Motor neuron (in vitro differentiated cells): ENCODE results near the gene HOXB4. TPM values are rescaled to one million over a fixed set of nuclear protein-coding genes. Genes with fewer than 3 reads are reported as not detected.

Experiments used
- ATAC-seq, 8 experiments: fragments of 200-7000 bp; cut with Tn5 transposase; replicated peaks in 6 of 8; 2 replicates each; pipeline ENCODE4 v1.8.0; 2021; ENCODE audit warnings: mild to moderate bottlenecking in 8 of 8, moderate library complexity in 8 of 8
- H3K27ac ChIP-seq, 2 donors: fragments of 250-450 bp; sonication (Bioruptor Pico); 2 replicates each; pipeline ENCODE4 v1.9.0; 2021; ENCODE audit warnings: antibody characterized with exemption in 2 of 2, mild to moderate bottlenecking in 2 of 2, moderate library complexity in 1 of 2
- H3K4me1 ChIP-seq, 2 donors: fragments of 250-450 bp; sonication (Bioruptor Pico); replicated peaks in 1 of 2; 2 replicates each; pipeline ENCODE4 v1.6.1; 2021; ENCODE audit warnings: antibody characterized with exemption in 2 of 2, mild to moderate bottlenecking in 2 of 2, moderate library complexity in 1 of 2
- H3K4me3 ChIP-seq, 5 donors: fragments of 250-450 bp; sonication (Bioruptor Pico); 2 replicates each; pipeline ENCODE4 v1.9.0; 2021; ENCODE audit warnings: antibody characterized with exemption in 5 of 5, mild to moderate bottlenecking in 5 of 5, moderate library complexity in 4 of 5
- WGBS, 10 experiments: fragments of 450-650 bp; shearing (Covaris generic); methylation state at CpG; one replicate each; pipeline ENCODE4 v1.0.0; 2022; 5-methylcytosine and 5-hydroxymethylcytosine counted together
- in situ Hi-C, 9 experiments: fragments of 400-800 bp; cut with MboI; loops; one replicate each; pipeline ENCODE4 v1.15.0; 2021; ENCODE audit warnings: low sequenced_read_pairs in 9 of 9, low pct_unique_long_range_greater_than_20kb in 2 of 9; ENCODE audit not compliant: unreplicated experiment in 9 of 9
- total RNA-seq, 8 experiments: library from RNA; unstranded; fragments of 300-600 nt; gene quantifications; 2 replicates each; pipeline versions ENCODE4 v1.2.3 to v1.2.4, GENCODE V29; 2022

HOXB4 gene
- total RNA-seq, 8 experiments from 2014 or later, result 8.8 to 32.0 (median 14.1) TPM

- H3K4me1 ChIP-seq, result peaks cover 49 to 60% of the 10 kb centered on the region in 2 donors
- in situ Hi-C loops, result no loop called here
- 43 to 100% (median 50%) methylated on average over 1 of the region's 1 CpG; no CpG with 5 or more reads in 7 of the 10 experiments for WGBS, 10 experiments
- ATAC-seq, result no peak
- peak overlapping the region; percentile 96 to 99 for H3K27ac ChIP-seq
- peak overlapping the region; percentile 56 to 93 (median 80) for H3K4me3 ChIP-seq
These were observed 32.6 kb downstream of the HOXB4 start for GRCh38 chr17:48545539-48545938.

GRCh38 chr17:48545022-48545375 lies 33.2 kb downstream of the HOXB4 start, which contains the start of gene HOXB2:
HOXB2 (minus strand) TSS chr17:48545109; CDS start chr17:48544911, 198 bp downstream.
- peak in 7 of 8 experiments; percentile 2 to 44 (median 26) for ATAC-seq
- WGBS, 10 experiments, result 0 to 53% (median 2%) methylated on average over 1 to 7 of the region's 12 CpGs; no CpG with 5 or more reads in 1 of the 10 experiments
- H3K4me1 ChIP-seq, result peaks cover 49 to 60% of the 10 kb centered on the region in 2 donors
- peak within 1 kb of the TSS; percentile 96 to 99 for H3K27ac ChIP-seq
- in situ Hi-C loops, result no loop called here
- H3K4me3 ChIP-seq, result peak within 1 kb of the TSS; percentile 56 to 93 (median 80)

GRCh38 chr17:48544349-48545021 lies 33.7 kb downstream of the HOXB4 start:
- 0% methylated on average over 1 to 5 of the region's 38 CpGs; no CpG with 5 or more reads in 8 of the 10 experiments for WGBS, 10 experiments
- ATAC-seq, result peak; percentile 8 to 28 (median 16)
- Histone ChIP-seq H3K4me1 (peaks cover 46 to 60% of the 10 kb centered on the region in 2 donors), H3K4me3 (peak overlapping the region; percentile 56 to 93 (median 80)), H3K27ac (peak overlapping the region; percentile 96 to 99)
- in situ Hi-C loops, result no loop called here

- Histone ChIP-seq H3K27ac (peak overlapping the region; percentile 96 to 99), H3K4me3 (peak overlapping the region; percentile 56 to 93 (median 80)), H3K4me1 (peaks cover 45 to 60% of the 10 kb centered on the region in 2 donors)
- in situ Hi-C loops, result no loop called here
- ATAC-seq, result peak in 5 of 8 experiments; percentile 0 to 8 (median 5)
- WGBS, 10 experiments, result 0% methylated on average over 1 to 9 of the region's 20 CpGs; no CpG with 5 or more reads in 5 of the 10 experiments
These were observed 34.2 kb downstream of the HOXB4 start for GRCh38 chr17:48543854-48544348.

GRCh38 chr17:48543107-48543853 lies 34.9 kb downstream of the HOXB4 start:
- ATAC-seq, result peak in 7 of 8 experiments; percentile 8 to 26 (median 20)
- Histone ChIP-seq H3K27ac (peak overlapping the region; percentile 96 to 99), H3K4me3 (peak overlapping the region; percentile 56 to 93 (median 80)), H3K4me1 (peaks cover 40 to 60% of the 10 kb centered on the region in 2 donors)
- in situ Hi-C loops, result no loop called here
- 0% methylated on average over 1 to 21 of the region's 72 CpGs; no CpG with 5 or more reads in 2 of the 10 experiments for WGBS, 10 experiments

GRCh38 chr17:48542698-48543106 lies 35.4 kb downstream of the HOXB4 start:
- H3K4me3 ChIP-seq, result peak overlapping the region; percentile 56 to 93 (median 80)
- ATAC-seq, result no peak
- WGBS, 10 experiments, result 0 to 4% (median 0%) methylated on average over 3 to 12 of the region's 12 CpGs
- peak overlapping the region; percentile 96 to 99 for H3K27ac ChIP-seq
- in situ Hi-C loops, result no loop called here
- H3K4me1 ChIP-seq, result peaks cover 39 to 56% of the 10 kb centered on the region in 2 donors

GRCh38 chr17:48542114-48542656 lies 36.0 kb downstream of the HOXB4 start:
- 0 to 5% (median 0%) methylated on average over 3 to 16 of the region's 27 CpGs; no CpG with 5 or more reads in 1 of the 10 experiments for WGBS, 10 experiments
- H3K4me3 ChIP-seq, result peak overlapping the region; percentile 56 to 93 (median 80)
- peak overlapping the region; percentile 96 to 99 for H3K27ac ChIP-seq
- peaks cover 34 to 50% of the 10 kb centered on the region in 2 donors for H3K4me1 ChIP-seq
- peak in 7 of 8 experiments; percentile 0 to 12 (median 4) for ATAC-seq
- in situ Hi-C loops, result no loop called here

GRCh38 chr17:48541577-48542113 lies 36.5 kb downstream of the HOXB4 start:
- H3K4me3 ChIP-seq, result peak overlapping the region; percentile 56 to 93 (median 80)
- in situ Hi-C loops, result no loop called here
- H3K4me1 ChIP-seq, result peaks cover 28 to 45% of the 10 kb centered on the region in 2 donors
- ATAC-seq, result peak; percentile 20 to 43 (median 31)
- peak overlapping the region; percentile 96 to 99 for H3K27ac ChIP-seq
- 0 to 17% (median 0%) methylated on average over 1 to 6 of the region's 36 CpGs; no CpG with 5 or more reads in 5 of the 10 experiments for WGBS, 10 experiments

- Histone ChIP-seq H3K27ac (peak overlapping the region; percentile 96 to 99), H3K4me1 (peaks cover 23 to 40% of the 10 kb centered on the region in 2 donors), H3K4me3 (peak overlapping the region; percentile 56 to 93 (median 80))
- WGBS, 10 experiments, result 0 to 43% (median 0%) methylated on average over 2 to 5 of the region's 12 CpGs; no CpG with 5 or more reads in 2 of the 10 experiments
- in situ Hi-C loops, result no loop called here
- peak; percentile 4 to 19 (median 8) for ATAC-seq
These were observed 37.0 kb downstream of the HOXB4 start for GRCh38 chr17:48541036-48541576.

- peak overlapping the region in 1 of 2 donors; percentile 99 for H3K27ac ChIP-seq
- peaks cover 14 to 31% of the 10 kb centered on the region in 2 donors for H3K4me1 ChIP-seq
- H3K4me3 ChIP-seq, result peak overlapping the region; percentile 56 to 93 (median 80)
- 30 to 86% (median 60%) methylated on average over 1 of the region's 1 CpG; no CpG with 5 or more reads in 5 of the 10 experiments for WGBS, 10 experiments
- ATAC-seq, result no peak
- in situ Hi-C loops, result no loop called here
These were observed 37.9 kb downstream of the HOXB4 start for GRCh38 chr17:48540213-48540612.

GRCh38 chr17:48539177-48539576 lies 39.0 kb downstream of the HOXB4 start:
- in situ Hi-C loops, result no loop called here
- peak in 5 of 8 experiments; percentile 38 to 62 (median 55) for ATAC-seq
- Histone ChIP-seq H3K4me1 (peaks cover 12 to 29% of the 10 kb centered on the region in 2 donors), H3K27ac (peak overlapping the region in 1 of 2 donors; percentile 99), H3K4me3 (peak overlapping the region in 3 of 5 donors; percentile 2 to 14 (median 3))
- WGBS, 10 experiments, result 0 to 71% (median 44%) methylated on average over 1 to 4 of the region's 4 CpGs; no CpG with 5 or more reads in 3 of the 10 experiments

- in situ Hi-C loops, result no loop called here
- no peak for ATAC-seq
These were observed 40.8 kb downstream of the HOXB4 start for GRCh38 chr17:48537316-48537715.

More at GRCh38 chr17:48537316-48537715, 40.8 kb downstream of the HOXB4 start:
- Histone ChIP-seq H3K27ac (no peak overlapping the region), H3K4me3 (no peak overlapping the region), H3K4me1 (peaks cover 30 to 45% of the 10 kb centered on the region in 2 donors)
- WGBS, 10 experiments, result 78 to 100% (median 100%) methylated on average over 2 to 3 of the region's 3 CpGs; no CpG with 5 or more reads in 7 of the 10 experiments
